PC-3 (cell line): Measurements from ENCODE around the gene CYB561A3.

Experiments
- CTCF ChIP-seq: fragments of 300-600 bp; sonication (generic); conservative IDR thresholded peaks from 2 replicates; pipeline ENCODE4 v1.5.1; 2017; ENCODE audit warnings: antibody characterized with exemption, low read depth, mild to moderate bottlenecking, low read length
- EZH2phosphoT487 ChIP-seq: fragments of 300-600 bp; sonication (generic); IDR thresholded peaks from 2 replicates; pipeline ENCODE4 v1.6.1; 2018; ENCODE audit warnings: mild to moderate bottlenecking, antibody characterized with exemption, low read length, borderline replicate concordance

GRCh38 chr11:61380884-61381283 is 19.2 kb upstream of the CYB561A3 start:
- TF ChIP-seq CTCF (no peak), EZH2phosphoT487 (no peak)
